Measurements from ENCODE around the gene S1PR2. TPM values are rescaled to one million over a fixed set of nuclear protein-coding genes. Genes with fewer than 3 reads are reported as not detected.

Gene S1PR2
- total RNA-seq, 1 experiment from 2014 or later, result 6.9 TPM

DNA sequence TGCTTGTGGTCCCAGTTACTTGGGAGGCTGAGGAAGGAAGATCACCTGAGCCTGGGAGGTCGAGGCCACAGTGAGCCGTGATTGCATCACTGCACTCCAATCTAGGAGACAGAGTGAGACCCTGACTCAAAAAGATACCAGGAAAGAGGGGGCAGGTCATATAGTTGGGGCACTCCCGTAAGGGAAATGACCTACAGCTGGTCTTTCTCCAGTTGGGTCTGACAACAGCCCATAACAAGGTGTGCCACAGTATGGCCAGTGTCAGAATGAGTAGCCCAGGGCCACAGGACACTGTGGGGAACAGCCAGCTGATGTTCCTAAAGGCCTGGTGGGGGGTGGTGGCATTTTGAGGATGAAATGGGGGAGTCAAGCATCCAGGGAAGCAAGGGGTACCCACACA is 47.2 kb downstream of the S1PR2 start:
- Histone ChIP-seq H3K36me3 (ENCODE audit: low read depth) (peaks cover 34% of the 10 kb centered on the region), H3K9me3 (ENCODE audit: insufficient read depth, low read depth) (no peaks in the 10 kb centered on the region), H3K79me2 (ENCODE audit: low read depth) (peaks cover 61% of the 10 kb centered on the region), H3K27me3 (ENCODE audit: insufficient read depth, low read depth) (no peaks in the 10 kb centered on the region), H3F3A (ENCODE audit: insufficient read depth, low read depth) (peaks cover 30% of the 10 kb centered on the region; the same call in 1 of the 2 replicates), H2AFZ (no peak overlapping the region), H3K27ac (peak overlapping the region; percentile 4; the same call in 1 of the 2 replicates), H3K4me2 (no peak overlapping the region), H3K9me2 (ENCODE audit: insufficient read depth) (no peaks in the 10 kb centered on the region), H3K4me3 (no peak overlapping the region), H4K20me1 (ENCODE audit: insufficient read depth) (peaks cover 29% of the 10 kb centered on the region), H3K4me1 (replicated peaks; ENCODE audit: insufficient read depth) (peaks cover 22% of the 10 kb centered on the region)
- ChIA-PET CTCF (interaction anchor here (0.6 to 0.7 kb wide), 2 partner anchors 9 to 1312 kb away, joined by 4 read pairs; no protein-coding TSS in a partner anchor), POLR2A (ENCODE audit: unreplicated experiment) (no interaction called here)
- DNase-seq, result no peak
- TF ChIP-seq, protein P1, sequence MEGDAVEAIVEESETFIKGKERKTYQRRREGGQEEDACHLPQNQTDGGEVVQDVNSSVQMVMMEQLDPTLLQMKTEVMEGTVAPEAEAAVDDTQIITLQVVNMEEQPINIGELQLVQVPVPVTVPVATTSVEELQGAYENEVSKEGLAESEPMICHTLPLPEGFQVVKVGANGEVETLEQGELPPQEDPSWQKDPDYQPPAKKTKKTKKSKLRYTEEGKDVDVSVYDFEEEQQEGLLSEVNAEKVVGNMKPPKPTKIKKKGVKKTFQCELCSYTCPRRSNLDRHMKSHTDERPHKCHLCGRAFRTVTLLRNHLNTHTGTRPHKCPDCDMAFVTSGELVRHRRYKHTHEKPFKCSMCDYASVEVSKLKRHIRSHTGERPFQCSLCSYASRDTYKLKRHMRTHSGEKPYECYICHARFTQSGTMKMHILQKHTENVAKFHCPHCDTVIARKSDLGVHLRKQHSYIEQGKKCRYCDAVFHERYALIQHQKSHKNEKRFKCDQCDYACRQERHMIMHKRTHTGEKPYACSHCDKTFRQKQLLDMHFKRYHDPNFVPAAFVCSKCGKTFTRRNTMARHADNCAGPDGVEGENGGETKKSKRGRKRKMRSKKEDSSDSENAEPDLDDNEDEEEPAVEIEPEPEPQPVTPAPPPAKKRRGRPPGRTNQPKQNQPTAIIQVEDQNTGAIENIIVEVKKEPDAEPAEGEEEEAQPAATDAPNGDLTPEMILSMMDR (conservative IDR thresholded peaks at IDR 0.05), result no peak
- no peak for TF ChIP-seq EZH2 (IDR thresholded peaks at IDR 0.05; ENCODE audit: low read depth)
- intact Hi-C loops (cut with micrococcal nuclease; ENCODE audit: unreplicated experiment), result no loop called here
- BruUV-seq (replicated peaks), result no TSS peak

DNA sequence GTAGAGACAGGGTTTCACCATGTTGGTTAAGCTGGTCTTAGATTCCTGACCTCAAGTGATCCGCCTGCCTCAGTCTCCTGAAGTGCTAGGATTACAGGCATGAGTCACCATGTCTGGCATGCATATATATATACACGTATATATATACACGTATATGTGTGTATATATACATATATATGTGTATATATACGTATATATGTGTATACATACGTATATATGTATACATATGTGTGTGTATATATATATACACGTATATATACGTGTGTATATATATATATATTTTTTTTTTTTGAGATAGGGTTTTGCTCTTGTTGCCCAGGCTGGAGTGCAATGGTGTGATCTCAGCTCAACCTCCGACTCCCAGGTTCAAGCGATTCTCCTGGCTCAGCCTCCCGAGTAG is 48.3 kb downstream of the S1PR2 start:
- ChIA-PET POLR2A (ENCODE audit: unreplicated experiment) (no interaction called here), CTCF (no interaction called here)
- intact Hi-C loops (cut with micrococcal nuclease; ENCODE audit: unreplicated experiment), result no loop called here
- no peak for DNase-seq
- H3K4me2 ChIP-seq, result no peak overlapping the region
- BruUV-seq (replicated peaks), result no TSS peak
- peaks cover 18% of the 10 kb centered on the region for H4K20me1 ChIP-seq (ENCODE audit: insufficient read depth)
- no peak overlapping the region for H3K27ac ChIP-seq
- H3K9me2 ChIP-seq (ENCODE audit: insufficient read depth), result no peaks in the 10 kb centered on the region
- H3K4me1 ChIP-seq (replicated peaks; ENCODE audit: insufficient read depth), result peaks cover 22% of the 10 kb centered on the region
- peaks cover 50% of the 10 kb centered on the region for H3K79me2 ChIP-seq (ENCODE audit: low read depth)
- peaks cover 38% of the 10 kb centered on the region; the same call in 1 of the 2 replicates for H3F3A ChIP-seq (ENCODE audit: insufficient read depth, low read depth)
- TF ChIP-seq EZH2 (IDR thresholded peaks at IDR 0.05; ENCODE audit: low read depth), result no peak
- TF ChIP-seq, protein P1 (conservative IDR thresholded peaks at IDR 0.05), result no peak
- no peaks in the 10 kb centered on the region for H3K9me3 ChIP-seq (ENCODE audit: insufficient read depth, low read depth)
- H3K36me3 ChIP-seq (ENCODE audit: low read depth), result peaks cover 34% of the 10 kb centered on the region
- no peak overlapping the region for H3K4me3 ChIP-seq
- no peaks in the 10 kb centered on the region for H3K27me3 ChIP-seq (ENCODE audit: insufficient read depth, low read depth)
- H2AFZ ChIP-seq, result no peak overlapping the region

DNA sequence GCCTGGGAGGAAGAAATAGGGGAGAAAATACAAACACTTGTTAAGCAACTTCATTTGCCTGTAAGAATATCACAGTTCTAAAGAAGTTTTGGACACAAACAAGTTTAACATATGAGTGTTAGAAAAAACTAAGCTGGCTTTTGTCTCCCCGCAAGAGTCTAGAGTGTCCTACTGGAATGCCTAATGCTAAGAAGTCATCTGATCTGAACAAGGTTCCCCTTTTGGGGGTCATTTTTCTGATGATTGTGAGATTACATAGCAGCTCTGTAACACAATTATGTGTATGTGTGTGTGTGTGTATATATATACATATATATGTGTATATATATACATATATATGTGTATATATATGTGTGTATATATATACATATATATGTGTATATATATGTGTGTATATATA is 49.1 kb downstream of the S1PR2 start:
- no peak overlapping the region for H2AFZ ChIP-seq
- no peaks in the 10 kb centered on the region for H3K9me2 ChIP-seq (ENCODE audit: insufficient read depth)
- H3K9me3 ChIP-seq (ENCODE audit: insufficient read depth, low read depth), result no peaks in the 10 kb centered on the region
- H3F3A ChIP-seq (ENCODE audit: insufficient read depth, low read depth), result peaks cover 43% of the 10 kb centered on the region; the same call in 1 of the 2 replicates
- ChIA-PET POLR2A (ENCODE audit: unreplicated experiment) (no interaction called here), CTCF (no interaction called here)
- peaks cover 43% of the 10 kb centered on the region for H3K79me2 ChIP-seq (ENCODE audit: low read depth)
- TF ChIP-seq, protein P1 (conservative IDR thresholded peaks at IDR 0.05), result no peak
- TF ChIP-seq EZH2 (IDR thresholded peaks at IDR 0.05; ENCODE audit: low read depth), result no peak
- H4K20me1 ChIP-seq (ENCODE audit: insufficient read depth), result peaks cover 12% of the 10 kb centered on the region
- H3K4me1 ChIP-seq (replicated peaks; ENCODE audit: insufficient read depth), result peaks cover 22% of the 10 kb centered on the region
- no peak for DNase-seq
- H3K36me3 ChIP-seq (ENCODE audit: low read depth), result peaks cover 28% of the 10 kb centered on the region
- no TSS peak for BruUV-seq (replicated peaks)
- H3K4me2 ChIP-seq, result no peak overlapping the region
- no peak overlapping the region for H3K27ac ChIP-seq
- no peaks in the 10 kb centered on the region for H3K27me3 ChIP-seq (ENCODE audit: insufficient read depth, low read depth)
- intact Hi-C loops (cut with micrococcal nuclease; ENCODE audit: unreplicated experiment), result no loop called here
- H3K4me3 ChIP-seq, result no peak overlapping the region

Measured in PC-9 (cell line).